Measurements from ENCODE around the gene RBCK1. TPM values are rescaled to one million over a fixed set of nuclear protein-coding genes. Genes with fewer than 3 reads are reported as not detected.

RBCK1 gene
- total and polyA plus RNA-seq, 10 of the 15 experiments (the other 5 are each of a cell fraction or from before 2014, with no cell fraction given), result 14.1 to 99.7 (median 76.0) TPM

- Histone ChIP-seq H3K4me1 (ENCODE audit: control insufficient read depth, insufficient read depth, low read length) (no peaks in the 10 kb centered on the region), H3K4me3 (no peak overlapping the region), H3K9me3 (replicated peaks; ENCODE audit: control insufficient read depth, insufficient read depth, low read length) (no peaks in the 10 kb centered on the region; the same call in 1 of the 3 replicates), H3K36me3 (ENCODE audit: control insufficient read depth in 2 of 2, insufficient read depth in 2 of 2, low read length in 1 of 2) (peaks cover 0 to 10% of the 10 kb centered on the region in 2 experiments), H4K20me1 (ENCODE audit: control insufficient read depth, insufficient read depth) (no peaks in the 10 kb centered on the region), H3K4me2 (ENCODE audit: control insufficient read depth, insufficient read depth) (no peak overlapping the region), H3K79me2 (ENCODE audit: control insufficient read depth, insufficient read depth, low read length) (no peaks in the 10 kb centered on the region), H3K9ac (ENCODE audit: control insufficient read depth, insufficient read depth, low read length) (no peak overlapping the region), H3K27me3 (replicated peaks in 1 of 2; ENCODE audit: control insufficient read depth in 2 of 2, insufficient read depth in 2 of 2, low read length in 1 of 2) (no peaks in the 10 kb centered on the region), H3K27ac (ENCODE audit: control insufficient read depth, insufficient read depth) (no peak overlapping the region), H2AFZ (ENCODE audit: control insufficient read depth, low read depth, low read length) (no peak overlapping the region)
- 93% methylated on average over 2 of the region's 2 CpGs for WGBS (ENCODE audit: insufficient coverage, insufficient replicate concordance, low lambda C conversion rate, missing lambda C conversion rate)
- ATAC-seq (no peak), FAIRE-seq (no peak), DNase-seq (ENCODE audit: low read depth, low spot score) (no peak)
- ChIA-PET SMC1A (ENCODE audit: uncharacterized antibody, unreplicated experiment) (no interaction called here), RAD21 (ENCODE audit: unreplicated experiment) (no interaction called here), POLR2A (no interaction called here), CTCF (no interaction called here)
- in situ Hi-C loops (cut with MboI) (no loop called here), intact Hi-C loops (cut with micrococcal nuclease; ENCODE audit: unreplicated experiment) (no loop called here)
- TF ChIP-seq HDAC6 (IDR thresholded peaks at IDR 0.05; ENCODE audit: unreplicated experiment), result no peak
- TF ChIP-seq MXI1 (IDR thresholded peaks at IDR 0.05; ENCODE audit: low read depth, low read length), result no peak
- TF ChIP-seq USF2 (IDR thresholded peaks at IDR 0.05; ENCODE audit: borderline replicate concordance, low read depth, low read length), result no peak
- no peak for TF ChIP-seq CEBPZ (IDR thresholded peaks at IDR 0.05; ENCODE audit: low read depth, low read length)
- TF ChIP-seq PBX3 (IDR thresholded peaks at IDR 0.05; ENCODE audit: insufficient replicate concordance, low read depth, low read length), result no peak
- BruUV-seq (replicated peaks), result no TSS peak
Observed at GRCh38 chr20:474581-474980, 66.5 kb downstream of the RBCK1 start.

Data from GM12878 (cell line).